ENCODE measurements around the gene FAM53B. TPM values are rescaled to one million over a fixed set of nuclear protein-coding genes. Genes with fewer than 3 reads are reported as not detected.

The FAM53B gene
- total RNA-seq, 4 donors from 2014 or later, result 60.8 to 84.8 (median 78.8) TPM

- Histone ChIP-seq H3K36me3 (peaks cover 0 to 20% (median 0%) of the 10 kb centered on the region in 3 donors), H3K9me3 (no peaks in the 10 kb centered on the region), H3K27me3 (no peaks in the 10 kb centered on the region), H3K4me1 (peaks cover 4 to 100% (median 78%) of the 10 kb centered on the region in 4 donors), H3K4me3 (no peak overlapping the region), H3K27ac (peak overlapping the region in 3 of 4 donors; percentile 61 to 95 (median 93))
- TF ChIP-seq CTCF (IDR thresholded peaks at IDR 0.05) (no peak), POLR2A (IDR thresholded peaks at IDR 0.05) (no peak), EP300 (IDR thresholded peaks at IDR 0.05) (no peak)
- 92 to 93% methylated on average over 33 to 36 of the region's 36 CpGs for WGBS, 2 donors
- no peak for DNase-seq (ENCODE audit: low spot score in 2 of 2)
Observed at GRCh38 chr10:124681626-124682552, 62.3 kb downstream of the FAM53B start.

GRCh38 chr10:124681091-124681490 lies 63.1 kb downstream of the FAM53B start:
- no peak for DNase-seq (ENCODE audit: low spot score in 2 of 2)
- Histone ChIP-seq H3K4me1 (peaks cover 4 to 100% (median 79%) of the 10 kb centered on the region in 4 donors), H3K36me3 (peaks cover 0 to 20% (median 0%) of the 10 kb centered on the region in 3 donors), H3K9me3 (no peaks in the 10 kb centered on the region), H3K27ac (peak overlapping the region in 3 of 4 donors; percentile 61 to 95 (median 93)), H3K27me3 (no peaks in the 10 kb centered on the region), H3K4me3 (no peak overlapping the region)
- WGBS, 2 donors, result 77 to 89% methylated on average over 5 of the region's 5 CpGs
- TF ChIP-seq POLR2A (IDR thresholded peaks at IDR 0.05), result no peak
- no peak for TF ChIP-seq CTCF (IDR thresholded peaks at IDR 0.05)
- TF ChIP-seq EP300 (IDR thresholded peaks at IDR 0.05), result no peak

GRCh38 chr10:124680675-124681074 lies 63.5 kb downstream of the FAM53B start:
- peak overlapping the region in 3 of 4 donors; percentile 61 to 95 (median 93) for H3K27ac ChIP-seq
- TF ChIP-seq CTCF (IDR thresholded peaks at IDR 0.05), result no peak
- TF ChIP-seq EP300 (IDR thresholded peaks at IDR 0.05), result peak in 1 of 2 donors; percentile 75
- H3K36me3 ChIP-seq, result peaks cover 0 to 20% (median 0%) of the 10 kb centered on the region in 3 donors
- DNase-seq (ENCODE audit: low spot score in 2 of 2), result peak; percentile 45 to 65
- H3K9me3 ChIP-seq, result no peaks in the 10 kb centered on the region
- peaks cover 4 to 100% (median 79%) of the 10 kb centered on the region in 4 donors for H3K4me1 ChIP-seq
- no peak overlapping the region for H3K4me3 ChIP-seq
- no peaks in the 10 kb centered on the region for H3K27me3 ChIP-seq
- WGBS, 2 donors, result 32 to 40% methylated on average over 7 of the region's 7 CpGs

- peak overlapping the region in 3 of 4 donors; percentile 82 to 95 (median 93) for H3K27ac ChIP-seq
- no peaks in the 10 kb centered on the region for H3K9me3 ChIP-seq
- no peak for TF ChIP-seq CTCF (IDR thresholded peaks at IDR 0.05)
- TF ChIP-seq POLR2A (IDR thresholded peaks at IDR 0.05), result no peak
- no peak for TF ChIP-seq EP300 (IDR thresholded peaks at IDR 0.05)
- H3K4me3 ChIP-seq, result no peak overlapping the region
- H3K4me1 ChIP-seq, result peaks cover 4 to 100% (median 81%) of the 10 kb centered on the region in 4 donors
- no peak for DNase-seq (ENCODE audit: low spot score in 2 of 2)
- peaks cover 0 to 20% (median 0%) of the 10 kb centered on the region in 3 donors for H3K36me3 ChIP-seq
- H3K27me3 ChIP-seq, result no peaks in the 10 kb centered on the region
- 80 to 86% methylated on average over 8 of the region's 8 CpGs for WGBS, 2 donors
Observed at GRCh38 chr10:124679401-124679800, 64.8 kb downstream of the FAM53B start.

Data from tibial nerve (tissue), 4 donors.